Measurements from ENCODE around the gene PLA2G12B. TPM values are rescaled to one million over a fixed set of nuclear protein-coding genes. Genes with fewer than 3 reads are reported as not detected.

PLA2G12B gene
- total RNA-seq, 6 donors from 2014 or later: 0.61 to 12.2 (median 3.2) TPM

- no peak for DNase-seq
- Histone ChIP-seq H3K36me3 (no peaks in the 10 kb centered on the region), H3K4me3 (no peak overlapping the region), H3K4me1 (no peaks in the 10 kb centered on the region), H3K27me3 (no peaks in the 10 kb centered on the region), H3K27ac (no peak overlapping the region), H3K9me3 (peaks cover 0 to 44% (median 30%) of the 10 kb centered on the region in 4 donors)
- TF ChIP-seq EP300 (IDR thresholded peaks at IDR 0.05): no peak
- TF ChIP-seq POLR2AphosphoS5 (IDR thresholded peaks at IDR 0.05): no peak
- no peak for TF ChIP-seq POLR2A (IDR thresholded peaks at IDR 0.05)
- TF ChIP-seq CTCF (IDR thresholded peaks at IDR 0.05): no peak
- no peak for ATAC-seq (ENCODE audit: low FRiP score in 2 of 2)
- WGBS, 2 donors: 91 to 100% methylated on average over 1 of the region's 1 CpG
Measured at GRCh38 chr10:72976886-72977285, 22.3 kb upstream of the PLA2G12B start.

GRCh38 chr10:72956001-72956400, 1.4 kb upstream of the PLA2G12B start:
- DNase-seq (no peak), ATAC-seq (ENCODE audit: low FRiP score in 2 of 2) (no peak)
- Histone ChIP-seq H3K27ac (no peak overlapping the region), H3K27me3 (no peaks in the 10 kb centered on the region), H3K9me3 (no peaks in the 10 kb centered on the region), H3K36me3 (no peaks in the 10 kb centered on the region), H3K4me1 (no peaks in the 10 kb centered on the region), H3K4me3 (no peak overlapping the region)
- TF ChIP-seq POLR2AphosphoS5 (IDR thresholded peaks at IDR 0.05) (no peak), EP300 (IDR thresholded peaks at IDR 0.05) (no peak), CTCF (IDR thresholded peaks at IDR 0.05) (no peak), POLR2A (IDR thresholded peaks at IDR 0.05) (no peak)

- Histone ChIP-seq H3K4me1 (no peaks in the 10 kb centered on the region), H3K36me3 (no peaks in the 10 kb centered on the region), H3K4me3 (peak overlapping the region in 3 of 4 donors; percentile 11 to 30 (median 15)), H3K9me3 (no peaks in the 10 kb centered on the region), H3K27ac (peak overlapping the region in 2 of 4 donors; percentile 37 to 66), H3K27me3 (no peaks in the 10 kb centered on the region)
- TF ChIP-seq POLR2A (IDR thresholded peaks at IDR 0.05) (no peak), EP300 (IDR thresholded peaks at IDR 0.05) (no peak), POLR2AphosphoS5 (IDR thresholded peaks at IDR 0.05) (no peak), CTCF (IDR thresholded peaks at IDR 0.05) (no peak)
- ATAC-seq (ENCODE audit: low FRiP score in 2 of 2): peak; percentile 8 to 51
- 70 to 71% methylated on average over 8 of the region's 8 CpGs for WGBS, 2 donors
- DNase-seq: no peak
Measured at GRCh38 chr10:72954230-72954595, 393 bp downstream of the PLA2G12B start.

GRCh38 chr10:72953687-72954086, 919 bp downstream of the PLA2G12B start:
- DNase-seq: peak in 1 of 2 donors; percentile 47
- TF ChIP-seq POLR2AphosphoS5 (IDR thresholded peaks at IDR 0.05) (no peak), EP300 (IDR thresholded peaks at IDR 0.05) (no peak), CTCF (IDR thresholded peaks at IDR 0.05) (no peak), POLR2A (IDR thresholded peaks at IDR 0.05) (no peak)
- Histone ChIP-seq H3K36me3 (no peaks in the 10 kb centered on the region), H3K27ac (peak overlapping the region in 1 of 4 donors; percentile 14), H3K9me3 (no peaks in the 10 kb centered on the region), H3K27me3 (no peaks in the 10 kb centered on the region), H3K4me3 (peak overlapping the region in 2 of 4 donors; percentile 3 to 30), H3K4me1 (no peaks in the 10 kb centered on the region)
- ATAC-seq (ENCODE audit: low FRiP score in 2 of 2): peak in 1 of 2 donors; percentile 55
- 48 to 74% methylated on average over 5 to 8 of the region's 8 CpGs for WGBS, 2 donors

- H3K36me3 ChIP-seq: no peaks in the 10 kb centered on the region
- no peak for ATAC-seq (ENCODE audit: low FRiP score in 2 of 2)
- H3K27ac ChIP-seq: no peak overlapping the region
- no peaks in the 10 kb centered on the region for H3K4me1 ChIP-seq
- H3K9me3 ChIP-seq: no peaks in the 10 kb centered on the region
- TF ChIP-seq POLR2A (IDR thresholded peaks at IDR 0.05) (no peak), POLR2AphosphoS5 (IDR thresholded peaks at IDR 0.05) (no peak), EP300 (IDR thresholded peaks at IDR 0.05) (no peak), CTCF (IDR thresholded peaks at IDR 0.05) (no peak)
- H3K27me3 ChIP-seq: no peaks in the 10 kb centered on the region
- DNase-seq: no peak
- H3K4me3 ChIP-seq: peak overlapping the region in 1 of 4 donors; percentile 30
- 60 to 63% methylated on average over 5 of the region's 5 CpGs for WGBS, 2 donors
Measured at GRCh38 chr10:72952642-72953158, 1.9 kb downstream of the PLA2G12B start.

Data from upper lobe of left lung (tissue), 6 donors.